HG03097 (cell line): ENCODE data around the gene TBC1D12.

Source experiments
- ATAC-seq: cut with Tn5 transposase; IDR thresholded peaks from one replicate; pipeline ENCODE4 v1.9.1; 2021; ENCODE audit not compliant: unreplicated experiment, low FRiP score

TBC1D12 gene

GRCh38 chr10:94443047-94443446 lies 40.7 kb downstream of the TBC1D12 start:
- ATAC-seq: no peak

GRCh38 chr10:94443549-94443948 lies 41.2 kb downstream of the TBC1D12 start:
- ATAC-seq: no peak

GRCh38 chr10:94450782-94451181 lies 48.4 kb downstream of the TBC1D12 start:
- no peak for ATAC-seq

DNA sequence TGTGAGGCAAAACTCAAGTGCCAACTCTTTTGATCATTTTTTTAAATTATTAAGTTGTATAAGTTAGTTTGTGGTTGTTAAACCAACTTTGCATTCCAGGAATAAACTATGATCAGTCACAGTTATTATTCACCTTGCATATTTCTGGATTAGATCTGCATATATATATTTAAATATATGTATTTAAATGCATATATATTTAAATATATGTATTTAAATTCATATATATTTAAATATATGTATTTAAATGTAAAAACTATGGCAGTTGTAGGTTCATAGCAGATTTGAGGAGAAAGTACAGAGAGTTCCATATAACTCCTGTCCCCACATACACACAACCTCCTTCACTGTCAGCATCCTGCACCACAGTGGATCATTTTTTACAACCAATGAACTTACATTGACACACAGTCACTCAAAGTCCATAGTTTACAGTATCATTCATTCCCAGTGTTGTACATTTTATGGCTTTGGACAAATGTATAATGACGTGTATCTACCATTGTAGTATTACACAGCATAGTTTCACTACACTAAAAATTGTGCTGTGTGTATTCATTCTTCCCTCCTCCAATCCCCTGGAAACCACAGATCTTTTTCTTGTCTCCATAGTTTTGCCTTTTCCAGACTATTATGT lies 49.7 kb downstream of the TBC1D12 start:
- no peak for ATAC-seq

DNA sequence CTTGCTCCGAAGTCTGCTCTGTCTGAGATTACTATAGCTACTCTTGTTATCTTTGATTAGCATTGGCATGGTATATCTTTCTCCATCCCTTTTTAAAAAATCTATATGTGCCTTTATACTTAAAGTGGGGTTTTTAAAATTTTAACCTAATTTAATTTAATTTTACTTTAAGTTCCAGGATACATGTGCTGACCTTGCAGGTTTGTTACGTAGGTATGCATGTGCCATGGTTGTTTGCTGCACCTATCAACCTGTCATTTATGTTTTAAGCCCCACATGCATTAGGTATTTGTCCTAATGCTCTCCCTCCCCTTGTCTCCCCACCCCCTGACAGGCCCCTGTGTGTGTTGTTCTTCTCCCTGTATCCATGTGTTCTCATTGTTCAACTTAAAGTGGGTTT lies 54.6 kb downstream of the TBC1D12 start:
- no peak for ATAC-seq

- no peak for ATAC-seq
Measured at GRCh38 chr10:94459385-94459784, 57.0 kb downstream of the TBC1D12 start.

- ATAC-seq: no peak
Measured at GRCh38 chr10:94461503-94461902, 59.2 kb downstream of the TBC1D12 start.

- ATAC-seq: no peak
Measured at GRCh38 chr10:94462130-94462529, 59.8 kb downstream of the TBC1D12 start.

- ATAC-seq: no peak
Measured at GRCh38 chr10:94465684-94466083, 63.3 kb downstream of the TBC1D12 start.

GRCh38 chr10:94481410-94481809 lies 79.1 kb downstream of the TBC1D12 start:
- ATAC-seq: no peak

DNA sequence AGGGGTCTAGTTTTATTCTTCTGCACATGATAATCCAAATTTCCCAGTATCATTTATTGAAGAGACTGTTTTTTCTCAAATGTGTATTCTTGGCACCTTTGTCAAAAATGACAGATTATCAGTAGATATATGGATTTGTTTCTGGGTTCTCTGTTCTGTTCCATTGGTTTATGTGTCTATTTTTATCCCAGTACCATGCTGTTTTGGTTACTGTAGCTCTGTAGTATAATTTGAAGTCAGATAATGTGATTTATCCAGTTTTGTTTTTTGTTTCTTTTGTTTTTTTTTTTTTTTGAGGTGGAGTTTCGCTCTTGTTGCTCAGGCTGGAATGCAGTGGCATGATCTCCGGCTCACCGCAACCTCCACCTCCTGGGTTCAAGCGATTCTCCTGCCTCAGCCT lies 81.6 kb downstream of the TBC1D12 start:
- ATAC-seq: no peak

- ATAC-seq: no peak
Measured at GRCh38 chr10:94485094-94485493, 82.8 kb downstream of the TBC1D12 start.

DNA sequence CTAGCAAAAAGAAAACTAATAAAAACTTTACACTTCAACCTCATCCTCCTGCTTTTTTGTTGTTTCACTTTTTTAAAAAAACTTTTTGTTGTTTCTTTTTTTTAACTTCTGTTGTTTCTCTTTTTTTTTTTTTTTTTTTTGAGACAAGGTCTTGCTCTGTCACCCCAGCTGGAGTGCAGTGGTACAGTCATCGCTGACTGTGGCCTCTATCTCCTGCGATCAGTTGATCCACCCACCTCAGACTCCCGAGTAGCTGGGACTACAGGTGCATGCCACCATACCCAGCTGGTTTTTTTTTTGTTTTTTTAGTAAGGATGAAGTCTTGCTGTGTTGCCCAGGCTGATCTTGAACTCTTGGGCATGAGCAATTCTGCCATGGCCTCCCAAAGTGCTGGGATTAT lies 85.2 kb downstream of the TBC1D12 start:
- ATAC-seq: no peak

DNA sequence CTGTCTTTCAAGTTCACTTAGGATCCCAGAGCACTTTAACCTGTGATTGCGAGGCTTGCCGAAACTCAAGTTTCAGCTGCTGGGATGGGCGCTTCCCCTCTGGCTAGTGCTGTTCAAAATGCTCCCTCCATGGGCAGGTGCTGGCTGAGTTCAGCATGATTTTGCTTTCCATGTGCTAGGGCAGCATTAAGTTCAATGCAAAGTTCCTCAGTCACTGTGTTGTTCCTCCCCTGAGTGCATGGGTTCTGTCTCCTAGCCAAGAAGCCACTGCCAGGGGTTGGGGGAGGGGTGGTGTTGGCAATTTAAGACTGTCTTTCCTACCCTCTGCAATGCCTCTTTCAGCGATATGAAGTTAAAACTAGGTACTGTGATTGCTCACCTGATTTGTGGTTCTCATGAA lies 86.8 kb downstream of the TBC1D12 start:
- no peak for ATAC-seq

DNA sequence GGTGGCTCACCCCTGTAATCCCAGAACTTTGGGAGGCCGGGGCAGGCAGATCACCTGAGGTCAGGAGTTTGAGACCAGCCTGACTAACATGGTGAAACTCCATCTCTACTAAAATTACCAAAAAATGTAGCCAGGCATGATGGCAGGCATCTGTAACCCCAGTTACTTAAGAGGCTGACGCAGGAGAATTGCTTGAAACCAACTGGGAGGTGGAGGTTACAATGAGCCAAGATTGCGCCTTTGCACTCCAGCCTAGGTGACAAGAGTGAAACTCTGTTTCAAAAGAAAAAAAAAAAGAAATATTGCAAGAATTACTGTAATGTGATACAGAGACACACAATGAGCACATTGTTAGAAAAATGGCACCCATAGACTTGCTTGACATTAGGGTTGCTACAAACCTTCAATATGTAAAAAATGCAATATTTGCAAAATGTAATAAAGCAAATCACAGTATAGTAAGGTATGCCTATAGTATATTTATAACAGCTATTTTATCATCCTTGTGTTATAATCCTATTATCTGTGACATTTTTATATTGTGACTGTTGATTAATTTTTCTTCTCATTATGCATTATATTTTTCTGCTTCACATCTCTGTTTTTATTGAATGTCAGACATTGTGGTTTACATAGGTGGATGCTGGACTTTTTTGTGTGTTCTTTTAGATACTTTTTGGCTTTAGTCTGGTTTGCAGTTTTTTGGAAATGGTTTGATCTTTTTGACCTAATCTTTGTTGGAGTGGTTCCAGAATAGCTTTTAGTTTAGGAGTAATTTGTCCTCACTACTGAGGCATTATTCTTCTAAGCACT lies 87.8 kb downstream of the TBC1D12 start:
- no peak for ATAC-seq

- ATAC-seq: no peak
Measured at GRCh38 chr10:94490789-94491039, 88.4 kb downstream of the TBC1D12 start.

GRCh38 chr10:94493463-94493862 lies 91.1 kb downstream of the TBC1D12 start:
- no peak for ATAC-seq

DNA sequence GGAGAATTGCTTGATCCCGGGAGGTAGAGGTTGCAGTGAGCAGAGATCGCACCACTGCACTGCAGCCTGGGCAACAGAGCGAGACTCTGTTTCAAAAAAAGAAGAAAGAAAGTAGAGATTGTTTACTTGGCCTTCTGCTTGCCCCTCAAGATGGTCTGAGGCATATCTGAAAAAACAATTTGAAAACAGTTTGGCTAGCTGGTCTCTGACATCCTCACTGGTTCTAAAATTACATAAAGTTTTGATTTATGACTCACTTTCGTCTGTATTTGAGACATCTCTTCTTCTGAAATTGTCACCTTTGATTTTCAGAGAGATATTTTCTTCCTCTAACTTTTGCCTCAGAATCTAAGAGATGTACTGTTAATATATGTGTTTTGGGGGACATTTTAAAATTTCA lies 93.7 kb downstream of the TBC1D12 start:
- ATAC-seq: no peak

DNA sequence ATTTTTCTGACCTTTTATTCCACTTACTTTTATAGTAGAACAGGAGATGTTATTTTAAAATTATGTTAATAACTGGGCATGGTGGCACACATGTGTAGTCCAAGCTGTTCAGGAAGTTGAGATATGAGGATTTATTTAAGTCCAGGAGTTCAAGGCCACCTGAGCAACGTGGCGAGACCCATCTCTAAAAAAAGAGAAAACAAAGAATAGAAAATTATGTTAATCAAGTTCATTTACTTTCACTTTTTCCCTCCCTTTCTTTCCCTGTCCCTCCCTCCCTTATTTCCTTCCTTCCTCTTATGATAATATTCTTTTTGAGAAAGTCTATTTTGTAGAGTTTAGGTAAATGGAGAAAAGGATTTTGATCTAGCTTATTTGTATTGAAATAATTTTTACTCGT lies 94.3 kb downstream of the TBC1D12 start:
- no peak for ATAC-seq

GRCh38 chr10:94500063-94500462 lies 97.7 kb downstream of the TBC1D12 start:
- ATAC-seq: no peak

DNA sequence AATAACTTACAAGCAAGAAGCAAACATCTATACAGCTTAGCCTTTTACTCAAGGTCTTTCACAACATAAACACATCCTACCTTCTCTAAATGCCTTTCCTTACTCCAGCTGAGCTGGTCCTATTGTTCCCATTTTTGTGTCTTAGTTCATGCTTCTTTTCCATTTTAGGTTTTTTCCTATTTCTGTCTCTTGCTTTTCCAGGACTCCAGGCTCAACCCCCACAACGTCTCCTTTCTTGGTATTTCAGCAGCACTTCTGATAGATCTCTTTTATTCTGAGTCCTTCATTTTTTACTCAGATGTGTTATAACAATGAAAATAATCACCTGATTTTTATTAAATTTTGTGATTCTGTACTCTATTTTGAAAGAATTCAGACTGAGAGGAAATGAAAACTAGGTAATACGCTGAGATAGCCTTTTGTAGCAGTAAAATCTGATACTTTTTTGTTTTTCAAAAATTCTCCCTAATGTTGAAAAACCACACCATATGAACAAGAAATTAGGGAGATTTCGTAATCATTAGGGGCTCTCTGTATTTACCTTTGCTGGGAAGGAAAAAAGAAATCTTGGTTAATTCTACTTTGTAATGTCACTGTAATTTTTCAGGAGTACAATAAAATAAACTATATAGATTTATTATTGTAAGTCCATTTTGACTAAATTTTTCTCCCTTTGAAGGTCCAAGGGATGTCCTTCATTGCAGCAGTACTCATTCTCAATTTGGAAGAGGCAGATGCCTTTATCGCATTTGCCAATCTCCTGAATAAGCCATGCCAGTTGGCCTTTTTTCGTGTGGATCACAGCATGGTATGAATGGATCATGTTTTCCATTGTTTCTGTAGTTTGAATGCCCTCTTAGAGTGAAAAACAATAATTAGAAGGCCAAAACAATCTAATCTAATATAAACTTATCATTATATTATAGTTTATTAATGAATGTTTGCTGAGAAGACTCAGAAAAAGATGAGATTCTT lies 119.2 kb downstream of the TBC1D12 start:
- no peak for ATAC-seq
